K562 (cell line): ENCODE results near the gene BEST4. TPM values are rescaled to one million over a fixed set of nuclear protein-coding genes. Genes with fewer than 3 reads are reported as not detected.
A peak's percentile ranks its signal among the peaks of the same experiment; 100 is the strongest.

Experiments
- ADNP ChIP-seq: fragments of 200-800 bp; sonication (Bioruptor generic); IDR thresholded peaks from 2 replicates; pipeline ENCODE4 v1.6.1; 2016; ENCODE audit warnings: missing genetic modification characterization, missing compliant biosample characterization
- BDP1 ChIP-seq: IDR thresholded peaks from 3 replicates; pipeline ENCODE4 v1.6.1; 2011; ENCODE audit not compliant: insufficient read length, insufficient read depth
- ELF1 ChIP-seq: fragments of 200-800 bp; sonication (Bioruptor generic); IDR thresholded peaks from 2 replicates; pipeline ENCODE4 v1.6.1; 2016; ENCODE audit warnings: missing genetic modification characterization, missing compliant biosample characterization
- HDAC6 ChIP-seq: IDR thresholded peaks from 2 replicates; pipeline ENCODE4 v1.6.1; 2012; ENCODE audit warnings: low read depth, mild to moderate bottlenecking, control low read depth, inconsistent platforms, low read length, moderate library complexity
- MAFF ChIP-seq: IDR thresholded peaks from 2 replicates; pipeline ENCODE4 v1.6.1; 2012; ENCODE audit warnings: low read length, improper control_type of control experiment
- MCM7 ChIP-seq, 2 experiments: fragments of 450-650 bp; IDR thresholded peaks; 2 replicates each; pipeline ENCODE4 v1.6.1; 2016 to 2018
- RBFOX2 ChIP-seq: fragments of 200-400 bp; formaldehyde crosslinking; IDR thresholded peaks from 2 replicates; pipeline ENCODE4 v1.6.1; 2017; ENCODE audit warnings: low read depth, mild to moderate bottlenecking, low read length, moderate library complexity
- RFX7 ChIP-seq: fragments of 250-450 bp; sonication (Bioruptor Pico); IDR thresholded peaks from 2 replicates; pipeline ENCODE4 v1.5.1; 2021; ENCODE audit warnings: mild to moderate bottlenecking
- SAFB ChIP-seq: fragments of 200-400 bp; formaldehyde crosslinking; IDR thresholded peaks from 2 replicates; pipeline ENCODE4 v1.6.1; 2017; ENCODE audit warnings: low read depth, low read length, borderline replicate concordance
- SAFB2 ChIP-seq: fragments of 200-400 bp; formaldehyde crosslinking; IDR thresholded peaks from 2 replicates; pipeline ENCODE4 v1.6.1; 2018; ENCODE audit warnings: borderline replicate concordance, low read length, low read depth, moderate library complexity; ENCODE audit not compliant: severe bottlenecking
- ZFPM2 ChIP-seq: fragments of 250-450 bp; sonication (Bioruptor Pico); IDR thresholded peaks from 2 replicates; pipeline ENCODE4 v1.5.1; 2022; ENCODE audit warnings: mild to moderate bottlenecking
- ZNF121 ChIP-seq: sonication (generic); formaldehyde crosslinking; conservative IDR thresholded peaks from 2 replicates; pipeline ENCODE4 v1.8.0; 2022; ENCODE audit warnings: missing genetic modification reagents
- ZNF354B ChIP-seq: fragments of 250-450 bp; sonication (Bioruptor Pico); IDR thresholded peaks from 2 replicates; pipeline ENCODE4 v1.4.0; 2020
- ZNF699 ChIP-seq: fragments of 250-450 bp; sonication (Bioruptor Pico); IDR thresholded peaks from 2 replicates; pipeline ENCODE4 v1.8.0; 2021; ENCODE audit warnings: mild to moderate bottlenecking, moderate library complexity; ENCODE audit not compliant: insufficient replicate concordance
- ZSCAN32 ChIP-seq: fragments of 450-650 bp; formaldehyde crosslinking; IDR thresholded peaks from 2 replicates; pipeline ENCODE4 v1.4.0; 2020; ENCODE audit warnings: mild to moderate bottlenecking, moderate library complexity
- polyA plus RNA-seq, 8 experiments: library from polyadenylated mRNA; depleted of rRNA in 4 of 8; stranded (reverse) in 5 of 8; unstranded in 3 of 8; fragments of >200 nt; fragmentation: Nextera tagmentation in 2 of 8; fragmentation: Illumina TruSeq in 1 of 8; extraction: Ambion mirVana in 2 of 8; extraction: Trizol in 1 of 8; gene quantifications; 2 replicates each; pipeline versions ENCODE4 v1.2.1 to v1.2.3, GENCODE V29; 2011 to 2014; ENCODE audit warnings: inconsistent platforms in 1 of 8, missing spikeins in 1 of 8
- total RNA-seq, 7 experiments: library from RNA; depleted of rRNA in 6 of 7; stranded (reverse); fragments of >200 nt in 6 of 7; fragmentation: Illumina TruSeq in 2 of 7; extraction: Trizol in 2 of 7; gene quantifications; 2 replicates each; pipeline versions ENCODE4 v1.2.1 to v1.2.3, GENCODE V29; 2011 to 2021; ENCODE audit warnings: low replicate concordance in 1 of 7
- TF ChIP-seq, protein P1 (sequence below): fragments of 200-800 bp; sonication (Bioruptor generic); IDR thresholded peaks from 2 replicates; pipeline ENCODE4 v1.6.1; 2017; ENCODE audit warnings: missing genetic modification characterization, missing compliant biosample characterization
- TF ChIP-seq, protein P2 (sequence below): fragments of 450-650 bp; IDR thresholded peaks from 2 replicates; pipeline ENCODE4 v1.6.1; 2016
- TF ChIP-seq, protein P3 (sequence below): fragments of 450-650 bp; IDR thresholded peaks from 2 replicates; pipeline ENCODE4 v1.6.1; 2014; ENCODE audit warnings: low read depth, mild to moderate bottlenecking, moderate library complexity, borderline replicate concordance
- TF ChIP-seq, protein P4 (sequence below), 2 experiments: IDR thresholded peaks in 1 of 2; conservative IDR thresholded peaks in 1 of 2; 2 replicates each; pipeline ENCODE4 v1.6.1; 2016; ENCODE audit warnings: low read depth in 2 of 2, mild to moderate bottlenecking in 1 of 2, missing compliant biosample characterization in 1 of 2, missing genetic modification characterization in 1 of 2, moderate library complexity in 1 of 2
- TF ChIP-seq, protein P5 (sequence below): sonication (generic); formaldehyde crosslinking; IDR thresholded peaks from 2 replicates; pipeline ENCODE4 v1.8.0; 2022; ENCODE audit warnings: missing genetic modification reagents, mild to moderate bottlenecking, borderline replicate concordance

The BEST4 gene
- total and polyA plus RNA-seq, 9 of the 15 experiments (the other 6 are each of a cell fraction or from before 2014, with no cell fraction given): 0.07 to 0.11 TPM; not detected in 7

DNA sequence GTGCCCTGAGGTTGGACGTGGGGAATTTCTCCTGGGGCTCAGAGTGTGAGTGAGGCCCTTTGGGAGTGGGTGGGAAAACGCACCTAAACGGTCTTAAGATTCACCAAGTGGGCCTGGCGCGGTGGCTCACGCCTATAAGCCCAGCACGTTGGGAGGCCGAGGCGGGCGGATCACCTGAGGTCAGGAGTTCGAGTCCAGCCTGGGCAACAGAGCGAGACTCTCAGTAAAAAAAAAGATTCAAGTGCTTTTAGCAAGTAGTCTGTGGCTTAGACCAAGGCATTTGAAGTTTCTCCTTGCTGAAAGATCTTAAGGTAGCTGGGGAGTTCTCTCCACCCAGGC, 11.3 kb downstream of the BEST4 start (continued):
- no peak for TF ChIP-seq SAFB
- TF ChIP-seq, protein P1, sequence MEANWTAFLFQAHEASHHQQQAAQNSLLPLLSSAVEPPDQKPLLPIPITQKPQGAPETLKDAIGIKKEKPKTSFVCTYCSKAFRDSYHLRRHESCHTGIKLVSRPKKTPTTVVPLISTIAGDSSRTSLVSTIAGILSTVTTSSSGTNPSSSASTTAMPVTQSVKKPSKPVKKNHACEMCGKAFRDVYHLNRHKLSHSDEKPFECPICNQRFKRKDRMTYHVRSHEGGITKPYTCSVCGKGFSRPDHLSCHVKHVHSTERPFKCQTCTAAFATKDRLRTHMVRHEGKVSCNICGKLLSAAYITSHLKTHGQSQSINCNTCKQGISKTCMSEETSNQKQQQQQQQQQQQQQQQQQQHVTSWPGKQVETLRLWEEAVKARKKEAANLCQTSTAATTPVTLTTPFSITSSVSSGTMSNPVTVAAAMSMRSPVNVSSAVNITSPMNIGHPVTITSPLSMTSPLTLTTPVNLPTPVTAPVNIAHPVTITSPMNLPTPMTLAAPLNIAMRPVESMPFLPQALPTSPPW (CRISPR knock-in tag): no peak
- TF ChIP-seq ZNF699 (CRISPR knock-in tag): no peak
- no peak for TF ChIP-seq ZFPM2
- TF ChIP-seq, protein P2, sequence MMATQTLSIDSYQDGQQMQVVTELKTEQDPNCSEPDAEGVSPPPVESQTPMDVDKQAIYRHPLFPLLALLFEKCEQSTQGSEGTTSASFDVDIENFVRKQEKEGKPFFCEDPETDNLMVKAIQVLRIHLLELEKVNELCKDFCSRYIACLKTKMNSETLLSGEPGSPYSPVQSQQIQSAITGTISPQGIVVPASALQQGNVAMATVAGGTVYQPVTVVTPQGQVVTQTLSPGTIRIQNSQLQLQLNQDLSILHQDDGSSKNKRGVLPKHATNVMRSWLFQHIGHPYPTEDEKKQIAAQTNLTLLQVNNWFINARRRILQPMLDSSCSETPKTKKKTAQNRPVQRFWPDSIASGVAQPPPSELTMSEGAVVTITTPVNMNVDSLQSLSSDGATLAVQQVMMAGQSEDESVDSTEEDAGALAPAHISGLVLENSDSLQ: no peak
- TF ChIP-seq, protein P3, sequence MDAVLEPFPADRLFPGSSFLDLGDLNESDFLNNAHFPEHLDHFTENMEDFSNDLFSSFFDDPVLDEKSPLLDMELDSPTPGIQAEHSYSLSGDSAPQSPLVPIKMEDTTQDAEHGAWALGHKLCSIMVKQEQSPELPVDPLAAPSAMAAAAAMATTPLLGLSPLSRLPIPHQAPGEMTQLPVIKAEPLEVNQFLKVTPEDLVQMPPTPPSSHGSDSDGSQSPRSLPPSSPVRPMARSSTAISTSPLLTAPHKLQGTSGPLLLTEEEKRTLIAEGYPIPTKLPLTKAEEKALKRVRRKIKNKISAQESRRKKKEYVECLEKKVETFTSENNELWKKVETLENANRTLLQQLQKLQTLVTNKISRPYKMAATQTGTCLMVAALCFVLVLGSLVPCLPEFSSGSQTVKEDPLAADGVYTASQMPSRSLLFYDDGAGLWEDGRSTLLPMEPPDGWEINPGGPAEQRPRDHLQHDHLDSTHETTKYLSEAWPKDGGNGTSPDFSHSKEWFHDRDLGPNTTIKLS: 0 out of 2 replicates have a peak, but pooled peaks have one; percentile 4
- TF ChIP-seq ADNP: no peak
- TF ChIP-seq, protein P4, sequence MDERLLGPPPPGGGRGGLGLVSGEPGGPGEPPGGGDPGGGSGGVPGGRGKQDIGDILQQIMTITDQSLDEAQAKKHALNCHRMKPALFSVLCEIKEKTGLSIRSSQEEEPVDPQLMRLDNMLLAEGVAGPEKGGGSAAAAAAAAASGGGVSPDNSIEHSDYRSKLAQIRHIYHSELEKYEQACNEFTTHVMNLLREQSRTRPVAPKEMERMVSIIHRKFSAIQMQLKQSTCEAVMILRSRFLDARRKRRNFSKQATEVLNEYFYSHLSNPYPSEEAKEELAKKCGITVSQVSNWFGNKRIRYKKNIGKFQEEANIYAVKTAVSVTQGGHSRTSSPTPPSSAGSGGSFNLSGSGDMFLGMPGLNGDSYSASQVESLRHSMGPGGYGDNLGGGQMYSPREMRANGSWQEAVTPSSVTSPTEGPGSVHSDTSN (CRISPR knock-in tag; IDR thresholded peaks at IDR 0.05; ENCODE audit: low read depth): no peak
- TF ChIP-seq, protein P4 (tag; conservative IDR thresholded peaks at IDR 0.05; ENCODE audit: low read depth): no peak
- TF ChIP-seq RBFOX2: peak; percentile 45
- no peak for TF ChIP-seq ZSCAN32 (CRISPR knock-in tag)
- TF ChIP-seq ZNF121 (CRISPR knock-in tag): peak; percentile 90
- TF ChIP-seq ZNF354B (CRISPR knock-in tag): no peak
- no peak for TF ChIP-seq HDAC6
- TF ChIP-seq MCM7 (IDR thresholded peaks at IDR 0.05): no peak
- no peak for TF ChIP-seq BDP1
- no peak for TF ChIP-seq SAFB2
- TF ChIP-seq, protein P5, sequence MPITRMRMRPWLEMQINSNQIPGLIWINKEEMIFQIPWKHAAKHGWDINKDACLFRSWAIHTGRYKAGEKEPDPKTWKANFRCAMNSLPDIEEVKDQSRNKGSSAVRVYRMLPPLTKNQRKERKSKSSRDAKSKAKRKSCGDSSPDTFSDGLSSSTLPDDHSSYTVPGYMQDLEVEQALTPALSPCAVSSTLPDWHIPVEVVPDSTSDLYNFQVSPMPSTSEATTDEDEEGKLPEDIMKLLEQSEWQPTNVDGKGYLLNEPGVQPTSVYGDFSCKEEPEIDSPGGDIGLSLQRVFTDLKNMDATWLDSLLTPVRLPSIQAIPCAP (CRISPR knock-in tag): no peak
- no peak for TF ChIP-seq ELF1 (tag)
- TF ChIP-seq RFX7 (CRISPR knock-in tag): no peak
- no peak for TF ChIP-seq MAFF
